ENCODE data around the gene MUC20.
"Not testable (repeated sequence)": the region's sequence is repeated elsewhere in the genome, so short reads cannot be mapped to it uniquely, and the experiment has no call there.

MUC20 gene

DNA sequence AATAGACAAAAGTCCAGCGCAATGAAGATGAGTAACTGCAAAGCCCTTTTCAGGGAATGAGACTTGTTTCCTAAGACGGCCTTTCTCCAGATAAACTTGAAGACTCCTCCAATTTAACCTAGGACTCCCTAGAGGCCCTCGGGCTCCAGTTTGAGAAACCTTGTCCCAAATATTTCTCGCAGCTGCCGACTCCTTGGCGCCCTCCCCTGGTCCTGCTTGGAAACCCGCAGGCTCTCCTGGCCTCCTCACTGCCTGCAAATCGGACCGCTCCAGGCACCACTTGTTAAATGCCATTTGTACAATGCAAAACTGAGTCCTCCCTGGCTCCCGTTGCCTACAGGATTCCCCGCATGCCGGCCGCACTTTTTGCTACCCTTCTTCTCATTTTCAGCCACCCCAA is 54.1 kb downstream of the MUC20 start:
- no peak for DNase-seq

DNA sequence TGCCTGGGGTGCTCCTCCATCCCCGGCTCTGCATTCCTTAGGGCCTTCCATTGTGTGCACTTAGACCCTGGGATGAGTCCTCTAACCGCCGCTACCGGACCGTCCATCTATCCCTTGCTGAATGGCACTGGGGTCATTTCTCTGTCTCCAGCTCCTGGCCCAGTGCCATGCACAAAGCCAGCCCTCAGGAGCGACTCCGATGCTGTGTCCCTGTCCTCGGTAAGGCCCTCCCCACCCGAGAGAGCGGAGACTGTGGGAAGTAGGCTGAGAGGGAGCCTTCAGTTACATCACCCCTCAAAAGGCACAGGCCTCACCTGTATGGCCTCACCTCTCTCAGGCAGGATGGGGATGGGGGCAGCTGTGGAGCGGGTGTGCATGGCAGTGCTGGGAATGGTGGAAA is 57.2 kb downstream of the MUC20 start:
- DNase-seq, result no peak

DNA sequence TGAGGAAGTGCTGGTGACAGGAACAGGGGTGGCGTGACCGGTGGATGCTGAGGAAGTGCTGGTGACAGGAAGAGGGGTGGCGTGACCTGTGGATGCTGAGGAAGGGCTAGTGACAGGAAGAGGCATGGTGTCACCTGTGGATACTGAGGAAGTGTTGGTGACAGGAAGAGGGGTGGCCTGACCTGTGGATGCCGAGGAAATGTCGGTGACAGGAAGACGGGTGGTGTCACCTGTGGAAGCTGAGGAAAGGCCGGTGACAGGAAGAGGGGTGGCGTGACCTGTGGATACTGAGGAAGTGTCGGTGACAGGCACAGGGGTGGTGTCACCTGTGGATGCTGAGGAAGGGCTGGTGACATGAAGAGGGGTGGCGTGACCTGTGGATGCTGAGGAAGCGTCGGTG is 60.5 kb downstream of the MUC20 start:
- not testable (repeated sequence) for DNase-seq

Data from CD4-positive, alpha-beta T cell treated with Interleukin-17A for 1 hour (primary cell).